Activated CD4-positive, alpha-beta T cell treated with anti-CD3 and anti-CD28 coated beads for 48 hours (primary cell): ENCODE results near the gene OVOL2.
"Not testable (repeated sequence)": the region's sequence is repeated elsewhere in the genome, so short reads cannot be mapped to it uniquely, and the experiment has no call there.

ENCODE experiments used
- DNase-seq: peaks from one replicate; pipeline ENCODE4 v3.0.0-alpha.2; 2020

OVOL2 gene

DNA sequence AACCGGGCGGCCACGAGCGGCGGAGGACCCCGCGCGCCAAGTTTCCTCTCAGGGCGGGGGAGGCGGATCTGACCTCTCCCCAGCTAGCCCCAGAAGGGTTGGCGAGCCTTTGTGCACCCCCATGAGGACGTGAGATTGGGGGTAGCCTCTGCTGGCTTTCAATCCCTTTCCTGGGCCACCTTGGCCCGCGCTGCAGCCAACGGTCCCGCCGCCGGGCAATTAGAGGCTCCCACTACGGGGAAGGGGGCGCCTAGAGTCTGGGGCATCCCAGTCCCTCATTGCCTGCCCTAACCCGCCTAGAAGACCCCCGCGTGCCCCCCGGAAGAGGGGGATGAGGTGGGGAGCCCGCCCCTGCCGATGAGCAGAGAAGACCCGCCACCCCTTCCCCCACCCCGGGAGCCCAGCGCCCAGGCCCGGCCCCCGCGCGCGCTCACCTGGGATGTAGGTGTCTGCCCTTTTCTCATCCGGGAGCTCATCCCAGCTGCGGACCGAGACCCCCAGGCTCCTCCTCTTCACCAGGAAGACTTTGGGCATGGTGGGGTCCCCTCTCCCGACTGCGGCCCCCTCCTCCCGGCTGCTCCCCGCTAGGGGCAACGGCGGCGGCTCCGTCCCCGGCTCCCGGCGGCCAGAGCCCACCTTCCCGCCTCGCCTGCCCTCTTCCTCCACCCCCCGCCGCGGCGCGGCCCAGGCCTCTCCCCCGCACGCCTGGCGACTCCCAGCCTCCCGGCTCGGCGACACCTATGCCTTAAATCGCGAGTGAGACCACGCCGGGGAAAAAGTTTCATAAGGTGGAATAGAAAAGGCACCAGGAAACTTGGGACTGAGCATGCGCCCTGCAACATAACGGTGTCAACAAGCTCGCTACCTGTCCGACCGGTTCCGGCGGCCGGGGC, at the start of gene OVOL2:
Gene OVOL2 (minus strand): TSS at position 816 of the 893 bp plus-strand sequence. CDS start 282 bp downstream, at position 534.
- peak; percentile 13 for DNase-seq

DNA sequence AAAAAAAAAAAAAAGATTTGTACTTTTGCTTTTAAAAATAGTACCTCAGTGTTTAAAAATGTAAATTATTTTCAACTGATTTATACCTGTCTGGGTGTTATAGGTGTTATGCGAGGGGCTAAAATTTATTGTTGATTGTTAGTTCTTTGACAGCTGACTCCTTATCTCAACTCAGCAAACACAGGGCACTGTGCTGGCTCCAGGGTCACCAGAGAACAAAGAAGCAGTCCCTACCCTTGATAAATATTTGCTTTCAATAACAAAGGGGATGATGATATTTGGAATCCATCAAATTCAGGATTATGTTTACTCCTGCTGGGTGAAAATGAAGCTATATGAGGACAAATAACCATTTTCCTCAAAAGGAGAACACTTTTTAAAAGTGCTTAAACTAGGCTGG, 45.8 kb upstream of the OVOL2 start:
- DNase-seq = no peak

DNA sequence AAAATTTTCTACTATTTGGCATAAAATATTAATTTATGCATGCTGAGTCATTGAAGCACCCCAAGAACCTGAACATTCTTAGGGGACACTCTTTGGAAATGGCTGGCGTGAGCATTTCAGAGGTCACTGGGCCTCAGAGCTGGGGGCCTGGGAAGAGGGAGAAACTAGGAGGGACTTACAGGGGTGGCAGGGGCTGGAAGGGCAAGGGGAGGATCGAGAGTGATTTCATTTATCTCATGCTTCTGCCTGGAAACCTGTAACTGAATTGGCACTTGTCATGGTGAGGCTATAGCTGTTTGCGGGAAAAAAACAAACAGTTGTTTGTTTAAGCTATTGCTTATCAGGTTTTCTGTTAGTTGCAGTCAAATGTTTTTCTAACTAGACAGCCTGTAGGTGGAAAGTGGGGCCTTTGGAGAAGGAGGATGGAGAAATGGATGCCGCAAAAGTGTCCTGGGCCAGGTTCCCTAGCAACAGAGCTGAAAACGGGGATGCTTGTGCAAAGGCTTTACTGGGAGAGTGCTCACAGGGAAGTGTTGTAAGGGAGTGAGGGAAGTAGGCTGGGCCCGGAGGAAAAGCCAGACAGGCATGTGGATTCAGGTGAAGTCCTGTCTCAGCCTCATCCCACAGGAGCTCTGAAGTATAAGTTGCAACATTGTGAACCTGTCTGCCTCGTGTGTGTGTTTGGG, 43.6 kb upstream of the OVOL2 start:
- DNase-seq = no peak

DNA sequence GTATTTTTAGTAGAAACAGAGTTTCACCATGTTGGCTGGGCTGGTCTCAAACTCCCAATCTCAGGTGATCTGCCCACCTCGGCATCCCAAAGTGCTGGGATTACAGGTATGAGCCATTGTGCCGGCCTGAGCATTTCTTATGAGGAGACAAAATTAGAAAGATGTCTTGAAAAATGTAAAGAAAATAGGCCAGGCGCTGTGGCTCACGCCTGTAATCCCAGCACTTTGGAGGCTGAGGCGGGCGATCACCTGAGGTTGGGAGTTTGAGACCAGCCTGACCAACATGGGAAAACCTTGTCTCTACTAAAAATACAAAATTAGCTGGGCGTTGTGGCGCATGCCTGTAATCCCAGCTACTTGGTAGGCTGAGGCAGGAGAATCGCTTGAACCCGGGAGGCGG, 42.9 kb upstream of the OVOL2 start:
- DNase-seq = not testable (repeated sequence)

DNA sequence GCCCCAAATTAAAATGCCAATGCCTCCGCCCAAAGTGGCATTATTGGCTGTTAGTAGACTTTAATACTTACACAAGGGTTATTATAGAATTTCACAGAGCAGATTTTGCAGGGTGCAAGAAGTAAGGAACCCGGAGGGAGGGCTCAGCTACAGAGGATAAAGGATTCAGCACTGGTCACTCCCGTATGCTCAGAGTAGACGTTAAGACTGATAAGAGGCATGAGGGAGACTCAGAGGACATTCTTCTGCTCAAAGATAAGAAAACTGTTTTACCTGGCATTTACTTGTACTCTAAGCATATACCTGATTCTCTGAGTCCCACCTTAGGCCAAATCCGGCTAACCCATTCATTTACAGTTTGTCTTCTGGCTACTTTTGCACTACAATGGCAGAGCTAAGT, 36.5 kb upstream of the OVOL2 start:
- no peak for DNase-seq

DNA sequence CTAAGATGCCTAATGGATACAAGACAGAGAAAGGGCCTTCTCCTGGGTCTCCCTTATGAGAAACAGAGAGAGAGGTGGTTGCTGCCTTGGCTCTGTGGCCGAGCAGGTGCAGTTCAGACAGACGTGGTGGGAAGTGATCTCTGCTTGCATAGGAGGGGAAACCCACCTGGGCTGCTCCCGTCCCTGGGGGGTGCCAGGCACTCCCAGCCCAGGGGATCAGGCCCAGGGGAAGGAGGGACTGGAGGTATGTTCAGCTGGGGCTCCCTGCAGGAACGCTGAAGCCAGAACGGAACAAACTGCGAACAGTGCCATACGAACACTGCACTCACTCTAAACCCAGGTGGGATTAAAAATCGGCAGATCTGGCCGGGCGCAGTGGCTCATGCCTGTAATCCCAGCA, 35.7 kb upstream of the OVOL2 start:
- no peak for DNase-seq

DNA sequence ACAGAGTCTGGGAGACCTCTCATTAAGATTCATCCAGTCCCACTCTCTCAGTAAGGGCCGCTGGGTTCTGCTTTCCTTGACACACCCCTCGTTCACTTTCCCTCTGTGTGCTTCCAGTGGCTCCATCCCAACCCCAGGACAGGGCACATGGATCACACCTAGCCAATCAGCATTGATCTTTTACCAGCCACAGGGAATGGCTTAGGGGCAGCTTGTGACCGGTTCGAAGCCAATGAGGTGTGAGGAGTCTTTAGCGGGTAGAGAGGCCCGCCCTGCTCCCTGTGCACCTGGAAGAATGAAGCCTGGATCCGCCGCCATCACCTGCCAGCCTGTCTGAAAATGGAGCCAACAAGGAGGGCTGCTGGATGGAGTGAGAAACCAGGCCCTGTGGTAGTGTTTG, 35.2 kb upstream of the OVOL2 start:
- no peak for DNase-seq

DNA sequence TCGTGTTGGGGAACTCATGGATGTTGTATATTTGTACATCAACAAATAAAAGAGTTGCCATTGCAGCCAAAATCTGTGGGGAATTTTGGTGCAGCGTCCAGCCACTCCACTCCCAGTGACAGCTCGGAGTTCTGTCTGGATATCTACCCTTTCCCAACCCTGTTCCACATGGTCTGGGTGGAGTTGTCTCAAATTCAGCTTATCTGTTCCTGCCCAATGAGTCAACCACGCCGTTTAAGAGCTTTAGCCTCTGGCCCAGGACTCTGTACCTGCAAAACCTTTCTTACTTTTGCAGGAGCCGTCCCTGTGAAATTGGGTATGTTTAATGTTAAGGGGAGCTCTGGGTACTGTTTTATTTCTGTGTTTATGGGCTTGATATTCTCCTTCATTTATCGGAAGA, 33.9 kb upstream of the OVOL2 start:
- DNase-seq = no peak

DNA sequence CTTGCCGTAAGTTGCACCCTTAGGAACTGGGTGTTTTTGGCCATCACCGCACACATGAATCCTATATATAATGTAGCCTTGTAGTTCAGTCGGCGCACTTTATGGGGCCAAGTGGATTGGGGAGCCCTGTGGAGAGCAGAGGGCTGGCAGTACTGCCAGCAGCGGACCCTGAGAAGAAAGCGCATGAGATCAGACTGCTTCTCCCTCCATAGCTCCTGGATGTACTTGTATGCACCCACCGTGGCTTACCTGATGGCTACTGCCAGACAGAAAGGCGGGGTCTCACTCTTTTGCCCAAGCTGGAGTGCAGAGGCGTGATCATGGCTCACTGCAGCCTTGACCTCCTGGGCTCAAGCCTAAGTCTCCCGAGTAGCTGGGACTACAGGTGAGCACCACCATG, 32.8 kb upstream of the OVOL2 start:
- no peak for DNase-seq

DNA sequence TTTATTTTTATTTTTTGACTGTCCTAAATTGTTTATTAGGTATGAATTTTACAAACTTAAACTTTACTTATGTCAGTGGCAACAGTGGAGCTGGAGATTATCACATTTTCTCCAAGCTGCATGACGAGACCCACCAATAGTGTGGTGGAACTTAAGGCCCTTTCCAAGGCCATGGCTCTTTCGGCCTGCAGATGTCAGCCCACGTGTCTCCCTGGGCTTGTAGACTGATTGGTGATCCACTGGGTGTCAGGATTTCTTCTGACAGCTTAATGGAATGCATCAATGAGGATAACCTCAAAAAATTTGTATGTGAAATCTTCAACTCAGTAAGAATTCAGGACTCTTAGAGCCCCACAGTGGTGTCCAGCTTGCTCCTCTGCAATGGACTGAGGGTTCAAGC, 32.3 kb upstream of the OVOL2 start:
- DNase-seq = no peak

DNA sequence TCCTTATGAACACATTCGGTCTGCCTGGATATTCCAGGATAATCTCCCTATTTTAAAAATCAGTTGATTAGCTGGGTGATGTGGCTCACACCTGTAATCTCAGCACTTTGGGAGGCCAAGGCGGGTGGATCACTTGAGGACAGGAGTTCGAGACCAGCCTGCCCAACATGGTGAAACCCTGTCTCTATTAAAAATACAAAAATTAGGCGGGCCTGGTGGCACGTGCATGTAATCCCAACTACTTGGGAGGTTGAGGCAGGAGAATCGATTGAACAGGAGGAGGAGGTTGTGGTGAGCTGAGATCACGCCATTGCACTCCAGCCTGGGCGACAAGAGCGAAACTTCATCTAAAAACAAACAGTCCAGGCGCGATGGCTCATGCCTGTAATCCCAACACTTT, 31.1 kb upstream of the OVOL2 start:
- DNase-seq = not testable (repeated sequence)

DNA sequence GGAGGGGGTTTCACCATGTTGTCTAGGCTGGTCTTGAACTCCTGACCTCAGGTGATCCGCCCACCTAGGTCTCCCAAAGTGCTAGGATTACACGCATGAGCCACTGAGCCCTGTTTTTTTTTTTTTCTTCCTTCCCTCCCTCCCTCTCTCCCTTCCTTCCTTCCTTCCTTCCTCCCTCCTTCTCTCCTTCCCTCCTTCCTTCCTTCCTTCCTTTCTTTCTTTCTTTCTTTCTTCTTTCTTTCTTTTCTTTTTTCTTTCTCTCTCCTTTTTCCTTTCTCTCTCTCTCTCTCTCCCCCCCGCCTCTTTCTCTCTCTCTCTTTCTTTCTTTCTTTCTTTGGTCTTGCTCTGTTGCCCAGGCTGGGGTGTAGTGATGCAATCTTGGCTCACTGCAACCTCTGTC, 30.6 kb upstream of the OVOL2 start:
- DNase-seq = not testable (repeated sequence)

DNA sequence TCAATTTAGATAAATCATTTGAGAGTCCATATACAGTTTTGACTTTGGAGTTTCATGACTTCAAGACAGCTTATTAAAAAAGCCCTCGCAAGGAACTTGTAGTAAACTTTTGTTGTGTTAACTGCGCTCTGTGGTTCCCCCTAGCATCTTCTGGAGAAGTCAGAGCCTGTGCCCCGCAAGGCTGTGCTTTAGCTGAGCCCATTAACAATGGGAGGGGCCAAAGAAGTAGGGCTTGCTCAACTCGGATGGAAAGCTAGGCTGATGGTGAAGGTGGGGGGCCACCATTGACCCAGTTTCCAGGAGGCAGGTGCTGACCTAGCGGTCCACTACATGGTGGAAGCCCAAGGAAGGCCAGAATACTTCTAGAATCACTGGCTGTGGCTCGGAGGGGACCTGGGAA, 29.3 kb upstream of the OVOL2 start:
- DNase-seq = no peak

DNA sequence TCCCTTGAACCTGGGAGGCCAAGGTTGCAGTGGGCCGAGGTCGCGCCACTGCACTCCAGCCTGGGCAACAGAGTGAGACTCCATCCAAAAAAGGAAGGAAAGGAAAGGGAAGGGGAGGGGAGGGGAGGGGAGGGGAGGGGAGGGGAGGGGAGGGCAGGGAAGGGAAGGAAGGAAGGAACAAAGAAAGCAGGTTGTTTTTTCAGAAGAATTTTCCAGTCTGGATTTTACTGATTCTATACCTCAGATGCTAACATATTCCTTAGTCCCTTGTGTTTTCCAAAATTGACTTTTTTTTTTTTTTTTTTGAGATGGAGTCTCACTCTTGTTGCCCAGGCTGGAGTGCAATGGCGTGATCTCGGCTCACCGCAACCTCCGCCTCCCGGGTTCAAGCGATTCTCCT, 23.1 kb upstream of the OVOL2 start:
- not testable (repeated sequence) for DNase-seq

DNA sequence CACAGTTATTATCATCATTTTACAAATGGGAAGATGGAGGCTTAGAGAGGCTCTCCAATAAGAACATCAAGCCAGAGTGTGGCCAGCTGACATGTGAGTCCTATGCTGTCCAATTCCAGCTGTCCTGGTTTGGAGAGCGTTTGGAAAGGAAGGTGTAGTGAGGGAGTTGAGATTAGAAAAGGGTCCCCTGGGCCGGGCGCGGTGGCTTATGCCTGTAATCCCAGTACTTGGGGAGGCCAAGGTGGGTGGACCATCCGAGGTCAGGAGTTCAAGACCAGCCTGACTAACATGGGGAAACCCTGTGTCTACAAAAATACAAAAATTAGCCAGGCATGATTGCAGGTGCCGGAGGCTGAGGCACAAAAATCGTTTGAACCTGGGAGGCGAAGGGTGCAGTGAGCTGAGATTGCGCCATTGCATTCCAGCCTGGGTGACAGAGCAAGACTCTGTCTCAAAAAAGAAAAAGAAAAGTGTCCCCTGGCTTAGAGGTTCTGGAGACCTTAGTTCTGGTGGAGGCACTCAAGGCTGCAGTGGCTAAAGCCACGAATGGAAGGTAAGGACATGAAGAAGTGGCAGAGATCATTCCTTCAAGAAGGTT, 22.1 kb upstream of the OVOL2 start:
- no peak for DNase-seq

DNA sequence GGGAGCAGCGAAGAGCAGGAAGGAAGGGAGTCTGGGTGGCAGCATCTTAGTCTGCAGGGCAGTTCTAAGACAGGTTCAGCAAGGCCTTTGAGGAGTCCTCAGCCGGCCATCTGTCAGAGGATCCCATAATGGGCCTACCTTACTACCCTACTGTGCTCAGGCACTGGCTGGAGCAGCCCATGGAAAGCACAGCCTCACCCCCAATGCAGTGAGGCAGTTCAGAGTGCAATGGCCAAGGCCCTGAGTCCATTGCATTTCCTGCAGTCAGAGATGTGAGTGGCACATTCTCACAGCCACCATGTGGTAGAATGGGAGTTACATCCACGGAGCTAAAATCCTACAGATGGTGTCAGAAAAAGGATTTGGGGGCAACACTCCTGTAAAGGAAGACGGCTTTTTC, 19.4 kb upstream of the OVOL2 start:
- no peak for DNase-seq

DNA sequence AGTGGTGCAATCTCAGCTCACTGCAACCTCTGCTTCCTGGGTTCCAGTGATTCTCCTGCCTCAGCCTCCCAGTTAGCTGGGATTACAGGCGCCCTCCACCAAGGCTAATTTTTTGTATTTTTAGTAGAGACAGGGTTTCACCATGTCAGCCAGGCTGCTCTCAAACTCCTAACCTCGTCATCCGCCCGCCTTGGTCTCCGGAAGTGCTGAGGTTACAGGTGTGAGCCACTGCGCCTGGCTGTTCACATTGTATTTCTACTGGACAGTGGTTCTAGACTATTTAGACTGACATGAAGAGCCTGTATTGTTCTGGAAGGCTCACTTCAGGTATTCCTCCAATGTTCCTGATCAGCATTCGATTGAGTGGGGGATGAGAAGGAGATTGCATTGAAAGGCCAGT, 14.8 kb upstream of the OVOL2 start:
- DNase-seq = no peak

DNA sequence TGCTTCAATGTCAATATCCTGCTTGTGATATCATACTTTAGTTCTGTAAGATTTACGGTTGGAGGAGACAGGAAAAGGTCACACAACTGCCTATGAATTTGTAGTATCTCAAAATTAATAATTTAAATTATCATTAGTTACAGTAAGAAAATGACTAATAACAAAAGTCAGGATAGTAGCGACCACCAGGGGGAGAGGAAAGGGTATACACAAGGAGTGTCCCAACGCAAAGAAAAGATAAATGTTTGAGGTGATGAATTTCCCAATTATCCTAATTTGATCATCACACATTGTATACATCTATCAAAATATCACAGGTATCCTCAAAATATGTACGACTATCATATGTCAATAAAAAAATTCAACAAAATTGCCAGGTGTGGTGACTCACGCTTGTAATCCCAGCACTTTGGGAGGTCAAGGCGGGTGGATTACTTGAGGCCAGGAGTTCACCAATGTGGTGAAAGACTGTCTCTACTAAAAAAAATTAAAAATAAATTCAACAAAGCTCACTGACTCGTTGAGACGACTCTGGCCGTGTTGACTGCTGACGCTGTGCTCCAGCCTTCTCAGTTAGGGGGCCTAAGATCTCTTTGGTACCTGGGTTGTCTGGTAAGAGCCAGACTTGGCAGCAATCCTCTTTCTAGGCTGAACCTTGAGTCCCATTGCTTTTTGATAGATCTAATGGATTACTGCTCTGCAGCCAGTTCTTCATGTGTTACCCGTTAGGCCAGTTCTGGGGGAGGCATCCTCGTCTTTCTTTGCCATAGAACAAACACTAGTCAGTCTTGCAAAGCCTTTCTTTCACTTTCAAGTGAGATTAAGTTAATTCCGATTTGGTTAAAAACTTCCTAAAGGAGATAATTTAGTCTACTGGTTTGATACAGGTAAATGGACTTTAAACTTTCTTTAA, 9.0 kb upstream of the OVOL2 start:
- DNase-seq = no peak

DNA sequence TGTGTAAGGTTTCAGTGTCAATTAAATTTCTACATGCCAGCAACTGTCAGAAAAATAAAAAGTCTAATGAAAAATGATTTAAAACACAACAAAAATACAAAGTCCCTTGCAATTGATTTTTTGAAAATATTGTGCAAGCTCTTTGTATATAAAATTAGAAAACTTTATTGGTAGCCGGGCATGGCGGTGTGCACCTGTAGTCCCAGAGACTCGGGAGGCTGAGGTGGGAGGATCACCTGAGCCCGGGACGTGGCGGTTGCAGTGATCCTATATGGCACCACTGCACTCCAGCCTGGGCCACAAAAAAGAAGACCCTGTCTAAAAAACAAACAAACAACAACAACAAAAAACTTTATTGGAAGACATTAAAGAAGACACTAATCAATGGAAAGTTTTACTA, 6.0 kb upstream of the OVOL2 start:
- no peak for DNase-seq

DNA sequence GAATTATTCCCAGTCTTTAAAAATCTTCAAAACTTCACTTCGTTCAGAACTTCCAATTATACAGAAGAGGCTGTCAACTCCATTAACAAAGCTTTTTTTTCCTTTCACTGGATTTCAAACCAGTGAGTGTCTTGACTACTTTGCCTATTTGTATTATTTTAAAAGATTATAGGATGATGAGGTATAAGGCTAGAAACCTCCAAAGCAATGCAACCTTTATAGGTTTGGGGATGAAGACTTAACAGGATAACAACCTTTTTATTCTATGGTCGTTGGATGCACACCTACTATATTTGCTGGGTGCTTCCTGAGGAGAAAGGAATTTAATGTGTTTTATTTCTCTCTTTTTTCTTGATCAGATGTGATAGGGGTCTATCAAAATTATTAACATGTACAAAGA, 1.9 kb upstream of the OVOL2 start:
- DNase-seq = no peak

DNA sequence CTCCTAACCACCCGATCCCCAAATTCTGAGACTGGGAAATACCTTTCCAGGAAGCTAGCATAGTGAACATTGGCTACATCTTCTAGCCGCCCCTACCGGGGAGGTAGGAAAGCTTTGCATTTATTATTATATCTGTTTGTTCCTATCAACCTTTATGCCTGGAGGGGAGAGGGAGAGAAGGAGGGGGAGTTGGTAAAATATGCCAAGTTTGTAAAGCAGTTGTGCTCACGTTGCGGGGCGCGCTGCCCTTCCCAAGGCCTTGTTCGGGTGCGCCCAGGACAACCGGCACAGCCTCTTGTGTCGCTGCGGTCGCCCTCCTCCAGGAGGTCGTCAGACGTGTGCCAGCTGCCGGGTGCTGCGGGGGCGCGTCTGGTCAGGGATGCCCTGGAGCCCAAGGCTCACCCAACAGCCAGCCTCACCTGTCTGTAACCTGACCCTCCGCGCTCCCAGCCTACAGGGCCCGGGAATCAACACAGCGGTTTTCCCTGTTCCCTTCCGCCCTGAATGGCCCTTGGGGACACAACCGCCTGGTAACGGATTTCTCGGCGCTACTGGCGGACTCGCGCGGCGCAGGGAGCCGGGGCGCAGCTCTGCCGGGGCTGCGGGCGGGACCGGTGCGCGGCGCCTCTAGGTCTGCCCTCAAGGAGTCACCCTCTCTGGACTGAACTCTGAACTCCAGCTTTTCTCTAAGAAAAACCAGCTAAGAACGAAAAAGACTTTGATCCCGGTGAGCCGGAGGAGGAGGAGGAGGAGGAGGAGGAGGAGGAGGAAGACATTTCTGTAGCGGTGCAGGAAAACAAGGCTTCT, 1.1 kb upstream of the OVOL2 start:
- DNase-seq = peak; percentile 5

DNA sequence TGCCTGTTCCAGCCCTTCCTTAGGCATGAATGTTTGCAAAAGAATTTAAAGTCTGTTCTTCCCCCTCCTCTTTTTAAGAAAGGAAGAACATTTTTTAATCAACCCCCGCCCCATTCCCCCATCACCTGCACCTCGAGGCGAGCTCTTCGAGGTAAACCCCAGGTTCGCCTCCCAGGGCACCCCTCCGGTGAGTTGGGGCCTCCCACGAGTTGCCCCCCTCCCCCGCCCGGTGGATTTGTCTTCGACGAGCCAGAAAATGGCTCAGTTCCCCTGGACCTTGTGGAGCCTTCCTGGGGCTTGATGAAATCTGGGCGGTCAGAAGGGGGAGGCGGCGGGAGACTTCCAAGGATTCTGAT, 256 bp upstream of the OVOL2 start:
- DNase-seq = no peak
